Measurements from ENCODE around the gene PTK7. TPM values are rescaled to one million over a fixed set of nuclear protein-coding genes. Genes with fewer than 3 reads are reported as not detected.

Gene PTK7
- total RNA-seq = 108 and 127 TPM in 2 replicates
- 159 and 162 TPM in 2 replicates for polyA plus RNA-seq

GRCh38 chr6:43075670-43076463 lies at the start of gene PTK7:
PTK7 (plus strand) TSS chr6:43076314; CDS start chr6:43076489, 175 bp downstream.
- Histone ChIP-seq H3K27me3 (no peaks in the 10 kb centered on the region), H4K20me1 (ENCODE audit: insufficient read depth, poor library complexity, severe bottlenecking) (peaks cover 4% of the 10 kb centered on the region), H3K9me3 (ENCODE audit: low read depth) (no peaks in the 10 kb centered on the region), H3K27ac (peak within 1 kb of the TSS; percentile 96), H2AFZ (peak within 1 kb of the TSS; percentile 83), H3K36me3 (replicated peaks; ENCODE audit: insufficient read depth, low read depth) (no peaks in the 10 kb centered on the region), H3K4me2 (peak within 1 kb of the TSS; percentile 88), H3K4me3 (peak within 1 kb of the TSS; percentile 99), H3K79me2 (peaks cover 46% of the 10 kb centered on the region), H3K9me2 (replicated peaks; ENCODE audit: insufficient read depth) (no peaks in the 10 kb centered on the region), H3K4me1 (ENCODE audit: insufficient read depth) (peaks cover 26% of the 10 kb centered on the region)
- TF ChIP-seq EZH2phosphoT487 (IDR thresholded peaks at IDR 0.05; ENCODE audit: low read depth, severe bottlenecking, unreplicated experiment) (no peak), CTCF (IDR thresholded peaks at IDR 0.05; ENCODE audit: poor library complexity) (no peak), EZH2 (IDR thresholded peaks at IDR 0.05; ENCODE audit: borderline replicate concordance) (no peak)
- peak; percentile 89 for DNase-seq (ENCODE audit: low spot score)
- WGBS (ENCODE audit: low lambda C conversion rate, missing lambda C conversion rate) = 10% methylated on average over 25 of the region's 60 CpGs

- Histone ChIP-seq H4K20me1 (ENCODE audit: insufficient read depth, poor library complexity, severe bottlenecking) (peaks cover 4% of the 10 kb centered on the region), H2AFZ (no peak overlapping the region), H3K4me3 (no peak overlapping the region), H3K4me1 (ENCODE audit: insufficient read depth) (peaks cover 8% of the 10 kb centered on the region), H3K9me3 (ENCODE audit: low read depth) (no peaks in the 10 kb centered on the region), H3K27ac (no peak overlapping the region), H3K79me2 (peaks cover 36% of the 10 kb centered on the region), H3K27me3 (no peaks in the 10 kb centered on the region), H3K9me2 (replicated peaks; ENCODE audit: insufficient read depth) (no peaks in the 10 kb centered on the region), H3K4me2 (no peak overlapping the region), H3K36me3 (replicated peaks; ENCODE audit: insufficient read depth, low read depth) (peaks cover 4% of the 10 kb centered on the region)
- TF ChIP-seq EZH2phosphoT487 (IDR thresholded peaks at IDR 0.05; ENCODE audit: low read depth, severe bottlenecking, unreplicated experiment) (no peak), EZH2 (IDR thresholded peaks at IDR 0.05; ENCODE audit: borderline replicate concordance) (no peak)
- no peak for DNase-seq (ENCODE audit: low spot score)
- WGBS (ENCODE audit: low lambda C conversion rate, missing lambda C conversion rate) = 94% methylated on average over 5 of the region's 5 CpGs
Observed at GRCh38 chr6:43026365-43026764, 49.7 kb upstream of the PTK7 start.

GRCh38 chr6:43029120-43029519 lies 47.0 kb upstream of the PTK7 start:
- TF ChIP-seq EZH2 (IDR thresholded peaks at IDR 0.05; ENCODE audit: borderline replicate concordance) = no peak
- TF ChIP-seq CTCF (IDR thresholded peaks at IDR 0.05; ENCODE audit: poor library complexity) = no peak
- TF ChIP-seq EZH2phosphoT487 (IDR thresholded peaks at IDR 0.05; ENCODE audit: low read depth, severe bottlenecking, unreplicated experiment) = no peak
- H3K27ac ChIP-seq = no peak overlapping the region
- H2AFZ ChIP-seq = no peak overlapping the region
- H3K9me3 ChIP-seq (ENCODE audit: low read depth) = no peaks in the 10 kb centered on the region
- H3K4me1 ChIP-seq (ENCODE audit: insufficient read depth) = no peaks in the 10 kb centered on the region
- H3K4me2 ChIP-seq = no peak overlapping the region
- WGBS (ENCODE audit: low lambda C conversion rate, missing lambda C conversion rate) = 92% methylated on average over 9 of the region's 9 CpGs
- H3K36me3 ChIP-seq (replicated peaks; ENCODE audit: insufficient read depth, low read depth) = peaks cover 4% of the 10 kb centered on the region
- no peaks in the 10 kb centered on the region for H3K9me2 ChIP-seq (replicated peaks; ENCODE audit: insufficient read depth)
- H3K27me3 ChIP-seq = no peaks in the 10 kb centered on the region
- H3K4me3 ChIP-seq = no peak overlapping the region
- H4K20me1 ChIP-seq (ENCODE audit: insufficient read depth, poor library complexity, severe bottlenecking) = no peaks in the 10 kb centered on the region
- H3K79me2 ChIP-seq = peaks cover 12% of the 10 kb centered on the region
- DNase-seq (ENCODE audit: low spot score) = no peak

GRCh38 chr6:43032326-43032725 lies 43.8 kb upstream of the PTK7 start:
- Histone ChIP-seq H2AFZ (no peak overlapping the region), H3K4me3 (no peak overlapping the region), H3K4me1 (ENCODE audit: insufficient read depth) (no peaks in the 10 kb centered on the region), H3K27ac (no peak overlapping the region), H3K79me2 (no peaks in the 10 kb centered on the region), H4K20me1 (ENCODE audit: insufficient read depth, poor library complexity, severe bottlenecking) (no peaks in the 10 kb centered on the region), H3K27me3 (no peaks in the 10 kb centered on the region), H3K36me3 (replicated peaks; ENCODE audit: insufficient read depth, low read depth) (no peaks in the 10 kb centered on the region), H3K9me3 (ENCODE audit: low read depth) (no peaks in the 10 kb centered on the region), H3K9me2 (replicated peaks; ENCODE audit: insufficient read depth) (no peaks in the 10 kb centered on the region), H3K4me2 (no peak overlapping the region)
- 93% methylated on average over 4 of the region's 4 CpGs for WGBS (ENCODE audit: low lambda C conversion rate, missing lambda C conversion rate)
- TF ChIP-seq CTCF (IDR thresholded peaks at IDR 0.05; ENCODE audit: poor library complexity) (no peak), EZH2phosphoT487 (IDR thresholded peaks at IDR 0.05; ENCODE audit: low read depth, severe bottlenecking, unreplicated experiment) (no peak), EZH2 (IDR thresholded peaks at IDR 0.05; ENCODE audit: borderline replicate concordance) (no peak)
- no peak for DNase-seq (ENCODE audit: low spot score)

All from hepatocyte (in vitro differentiated cells).